Measurements from ENCODE around the gene PDCL3.

DNA sequence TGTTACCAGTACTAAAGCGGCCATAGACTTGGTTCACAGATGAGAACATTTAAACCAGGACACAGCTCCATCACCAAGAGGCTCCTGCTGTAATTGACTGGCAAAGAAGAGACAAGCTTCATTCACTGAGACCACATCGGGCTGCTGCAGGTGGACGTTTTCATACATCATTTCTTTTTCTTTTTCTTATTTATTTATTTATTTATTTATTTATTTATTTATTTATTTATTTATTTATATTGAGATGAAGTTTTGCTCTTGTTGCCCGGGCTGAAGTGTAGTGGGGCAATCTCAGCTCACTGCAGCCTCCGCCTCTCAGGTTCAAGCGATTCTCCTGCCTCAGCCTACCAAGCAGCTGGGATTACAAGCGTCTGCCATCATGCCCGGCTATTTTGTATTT, 33.6 kb upstream of the PDCL3 start:
- TF ChIP-seq CTCF (optimal IDR thresholded peaks at IDR 0.05 in 1 of 3, IDR thresholded peaks at IDR 0.05 in 1 of 3, conservative IDR thresholded peaks at IDR 0.05 in 1 of 3; ENCODE audit: extremely low read depth in 1 of 3, insufficient read depth in 2 of 3, low read length in 3 of 3) (no peak), EZH2 (IDR thresholded peaks at IDR 0.05; ENCODE audit: low read length) (no peak)

Measured in keratinocyte (primary cell).